Type B pancreatic cell (in vitro differentiated cells): Measurements from ENCODE around the gene YIPF1. TPM values are rescaled to one million over a fixed set of nuclear protein-coding genes. Genes with fewer than 3 reads are reported as not detected.

Experiments used
- DNase-seq: peaks from one replicate; pipeline ENCODE4 v3.0.0; 2021; ENCODE audit warnings: mixed read lengths; ENCODE audit not compliant: unreplicated experiment; ENCODE audit errors: extremely low spot score
- H3K27ac Mint-ChIP-seq: 2 replicates; pipeline ENCODE4 v1.8.0; 2021; ENCODE audit warnings: mild to moderate bottlenecking, mixed read lengths
- H3K27me3 Mint-ChIP-seq: 2 replicates; pipeline ENCODE4 v1.8.0; 2021; ENCODE audit warnings: mixed read lengths
- H3K36me3 Mint-ChIP-seq: 2 replicates; pipeline ENCODE4 v1.8.0; 2021; ENCODE audit warnings: mixed read lengths
- H3K4me1 Mint-ChIP-seq: one replicate; pipeline ENCODE4 v1.8.0; 2021; ENCODE audit warnings: mixed read lengths; ENCODE audit not compliant: unreplicated experiment
- H3K4me3 Mint-ChIP-seq: 2 replicates; pipeline ENCODE4 v1.8.0; 2021; ENCODE audit warnings: mild to moderate bottlenecking, mixed read lengths
- H3K9me3 Mint-ChIP-seq: 2 replicates; pipeline ENCODE4 v1.8.0; 2021; ENCODE audit warnings: mixed read lengths
- total RNA-seq: library from RNA; stranded (reverse); gene quantifications from 2 replicates; pipeline ENCODE4 v1.2.1, GENCODE V29; 2021; ENCODE audit warnings: low replicate concordance
- TF ChIP-seq, protein P1 (sequence below): fragments of 200-600 bp; sonication (generic); conservative IDR thresholded peaks from 2 replicates; pipeline ENCODE4 v1.5.0; 2021; ENCODE audit warnings: antibody characterized with exemption, mild to moderate bottlenecking

YIPF1 gene
- total RNA-seq, 1 donor from 2014 or later: 30.2 TPM

DNA sequence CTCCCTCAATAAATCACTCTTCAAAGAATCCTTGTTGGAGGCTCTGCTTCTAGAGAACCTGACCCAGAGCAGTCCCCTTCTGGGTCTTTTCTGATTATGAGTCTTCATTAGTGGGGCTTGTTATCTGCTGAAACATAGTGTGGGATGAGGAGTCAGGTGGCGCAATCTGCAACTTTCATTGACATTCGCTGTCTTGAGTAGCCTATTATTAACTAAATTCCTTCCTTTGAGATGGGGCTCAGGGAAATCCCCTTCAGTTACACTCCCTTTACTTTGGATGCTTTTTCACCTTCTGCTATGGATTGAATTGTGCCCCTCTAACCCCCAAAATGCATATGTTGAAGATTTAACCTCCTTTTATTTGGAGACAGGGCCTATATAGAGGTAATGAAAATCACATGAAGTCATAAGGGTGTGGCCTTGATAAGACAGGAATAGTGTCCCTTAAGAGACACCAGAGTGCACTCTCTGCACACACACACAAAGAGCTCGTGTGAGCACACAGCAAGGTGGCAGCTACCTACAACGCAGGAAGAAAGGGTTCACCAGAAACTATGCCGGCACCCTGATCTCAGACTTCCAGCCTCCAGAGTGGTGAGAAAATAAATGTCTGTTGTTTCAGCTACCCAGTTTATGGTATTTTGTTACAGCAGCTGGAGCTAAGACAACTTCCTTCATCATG lies 23.9 kb upstream of the YIPF1 start:
- Mint-ChIP-seq H3K27me3 (no peaks in the 10 kb centered on the region), H3K9me3 (no peaks in the 10 kb centered on the region), H3K4me3 (no peak overlapping the region), H3K27ac (peak overlapping the region; percentile 73), H3K4me1 (peaks cover 20% of the 10 kb centered on the region), H3K36me3 (peaks cover 11% of the 10 kb centered on the region)
- no peak for DNase-seq
- TF ChIP-seq, protein P1, sequence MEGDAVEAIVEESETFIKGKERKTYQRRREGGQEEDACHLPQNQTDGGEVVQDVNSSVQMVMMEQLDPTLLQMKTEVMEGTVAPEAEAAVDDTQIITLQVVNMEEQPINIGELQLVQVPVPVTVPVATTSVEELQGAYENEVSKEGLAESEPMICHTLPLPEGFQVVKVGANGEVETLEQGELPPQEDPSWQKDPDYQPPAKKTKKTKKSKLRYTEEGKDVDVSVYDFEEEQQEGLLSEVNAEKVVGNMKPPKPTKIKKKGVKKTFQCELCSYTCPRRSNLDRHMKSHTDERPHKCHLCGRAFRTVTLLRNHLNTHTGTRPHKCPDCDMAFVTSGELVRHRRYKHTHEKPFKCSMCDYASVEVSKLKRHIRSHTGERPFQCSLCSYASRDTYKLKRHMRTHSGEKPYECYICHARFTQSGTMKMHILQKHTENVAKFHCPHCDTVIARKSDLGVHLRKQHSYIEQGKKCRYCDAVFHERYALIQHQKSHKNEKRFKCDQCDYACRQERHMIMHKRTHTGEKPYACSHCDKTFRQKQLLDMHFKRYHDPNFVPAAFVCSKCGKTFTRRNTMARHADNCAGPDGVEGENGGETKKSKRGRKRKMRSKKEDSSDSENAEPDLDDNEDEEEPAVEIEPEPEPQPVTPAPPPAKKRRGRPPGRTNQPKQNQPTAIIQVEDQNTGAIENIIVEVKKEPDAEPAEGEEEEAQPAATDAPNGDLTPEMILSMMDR: no peak

DNA sequence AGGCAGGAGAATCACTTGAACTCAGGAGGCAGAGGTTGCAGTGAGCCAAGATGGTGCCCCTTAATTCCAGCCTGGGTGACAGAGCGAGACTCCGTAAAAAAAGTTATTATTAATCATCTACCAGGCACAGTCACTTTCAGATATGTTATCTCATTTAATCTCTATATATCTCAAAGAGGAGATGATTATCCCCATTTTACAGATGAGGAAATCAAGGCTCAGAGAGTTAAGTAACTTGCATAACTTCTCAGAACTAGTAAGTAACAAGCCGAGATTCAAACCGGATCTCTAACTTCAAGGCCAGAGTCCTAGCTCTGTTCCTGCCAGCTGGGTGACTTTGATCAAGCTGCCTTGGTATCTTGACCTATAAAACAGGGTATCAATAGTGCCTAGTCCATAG lies 21.8 kb upstream of the YIPF1 start:
- Mint-ChIP-seq H3K27me3 (no peaks in the 10 kb centered on the region), H3K4me1 (peaks cover 20% of the 10 kb centered on the region), H3K36me3 (peaks cover 7% of the 10 kb centered on the region), H3K27ac (no peak overlapping the region), H3K4me3 (no peak overlapping the region), H3K9me3 (no peaks in the 10 kb centered on the region)
- TF ChIP-seq, protein P1: no peak
- no peak for DNase-seq

DNA sequence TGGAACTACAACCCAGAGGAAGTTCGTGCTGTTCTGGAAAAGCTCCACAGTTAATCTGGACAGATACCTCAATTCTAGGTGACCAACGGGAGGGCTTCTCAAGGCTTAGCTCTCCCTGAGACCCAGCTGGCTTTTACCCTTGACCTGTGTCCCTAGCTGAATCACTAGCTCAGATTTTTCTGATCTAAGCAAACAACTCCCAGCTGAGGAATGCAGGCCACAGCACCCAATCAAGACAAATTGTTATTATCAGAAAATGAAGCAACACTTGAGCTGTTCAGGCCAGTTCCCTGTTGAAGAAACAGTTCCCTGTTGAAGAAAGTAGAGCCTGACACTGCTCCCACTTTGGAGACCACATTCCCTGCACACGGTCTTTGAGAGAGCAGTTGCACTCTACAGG lies 20.3 kb upstream of the YIPF1 start:
- Mint-ChIP-seq H3K36me3 (peaks cover 3% of the 10 kb centered on the region), H3K4me1 (peaks cover 20% of the 10 kb centered on the region), H3K27ac (peak overlapping the region; percentile 80), H3K9me3 (no peaks in the 10 kb centered on the region), H3K27me3 (no peaks in the 10 kb centered on the region), H3K4me3 (no peak overlapping the region)
- no peak for DNase-seq
- TF ChIP-seq, protein P1: no peak

DNA sequence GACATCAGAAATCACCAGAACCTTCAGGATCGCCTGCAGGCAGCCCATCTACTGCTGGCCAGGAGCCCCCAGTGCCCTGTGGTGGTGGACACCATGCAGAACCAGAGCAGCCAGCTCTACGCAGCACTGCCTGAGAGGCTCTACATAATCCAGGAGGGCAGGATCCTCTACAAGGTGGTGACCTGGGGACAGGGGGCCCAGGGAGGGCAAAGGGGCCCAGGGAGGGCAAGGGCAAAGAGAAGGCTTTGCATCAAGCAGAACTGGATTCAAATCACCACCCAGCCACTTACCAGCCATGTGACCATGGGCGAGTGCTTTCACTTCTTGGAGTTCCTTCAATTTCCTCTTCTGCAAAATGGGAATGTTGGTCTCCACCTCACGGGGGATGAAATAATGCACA lies 16.5 kb upstream of the YIPF1 start:
- Mint-ChIP-seq H3K27me3 (no peaks in the 10 kb centered on the region), H3K36me3 (no peaks in the 10 kb centered on the region), H3K9me3 (no peaks in the 10 kb centered on the region), H3K27ac (no peak overlapping the region), H3K4me1 (peaks cover 13% of the 10 kb centered on the region), H3K4me3 (no peak overlapping the region)
- TF ChIP-seq, protein P1: no peak
- DNase-seq: no peak

DNA sequence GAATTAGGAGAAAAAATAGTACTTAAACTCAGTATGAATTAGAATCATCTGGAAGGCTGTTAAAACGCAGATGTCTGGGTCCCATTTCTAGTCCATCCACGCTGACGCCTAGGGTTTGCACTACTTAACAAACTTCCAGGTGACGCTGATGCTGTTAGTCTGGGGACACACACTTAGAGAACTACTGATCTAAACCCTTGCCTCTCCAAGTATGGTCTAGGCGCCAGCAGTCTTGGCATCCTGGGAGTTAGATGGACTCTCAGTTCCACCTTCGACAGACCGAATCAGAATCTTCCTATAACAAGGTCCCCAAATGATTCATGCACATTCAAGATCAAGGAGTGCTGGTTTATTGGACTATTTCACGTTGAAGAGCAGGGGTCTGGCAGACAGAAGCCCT lies 15.9 kb upstream of the YIPF1 start:
- H3K9me3 Mint-ChIP-seq: no peaks in the 10 kb centered on the region
- no peak for DNase-seq
- peaks cover 13% of the 10 kb centered on the region for H3K4me1 Mint-ChIP-seq
- TF ChIP-seq, protein P1: no peak
- H3K27ac Mint-ChIP-seq: no peak overlapping the region
- no peaks in the 10 kb centered on the region for H3K36me3 Mint-ChIP-seq
- H3K4me3 Mint-ChIP-seq: no peak overlapping the region
- no peaks in the 10 kb centered on the region for H3K27me3 Mint-ChIP-seq
